WTC11 (cell line): ENCODE data around the gene GSTO1.

Experiments
- CREM ChIP-seq: sonication (generic); formaldehyde crosslinking; IDR thresholded peaks from 2 replicates; pipeline ENCODE4 v1.8.1; 2022; ENCODE audit warnings: mild to moderate bottlenecking, missing genetic modification reagents, moderate library complexity
- EMX1 ChIP-seq: fragments of 250-450 bp; sonication (Bioruptor Pico); IDR thresholded peaks from 2 replicates; pipeline ENCODE4 v1.8.0; 2021; ENCODE audit warnings: mild to moderate bottlenecking
- ESRRA ChIP-seq: sonication (generic); formaldehyde crosslinking; IDR thresholded peaks from 2 replicates; pipeline ENCODE4 v1.8.1; 2022; ENCODE audit warnings: mild to moderate bottlenecking, missing genetic modification reagents, borderline replicate concordance
- KAT7 ChIP-seq: sonication (generic); formaldehyde crosslinking; IDR thresholded peaks from 2 replicates; pipeline ENCODE4 v1.8.1; 2023; ENCODE audit warnings: missing genetic modification reagents, mild to moderate bottlenecking, borderline replicate concordance
- NFATC4 ChIP-seq: fragments of 250-450 bp; sonication (Bioruptor Pico); IDR thresholded peaks from 2 replicates; pipeline ENCODE4 v1.9.0; 2021; ENCODE audit warnings: mild to moderate bottlenecking
- NR3C1 ChIP-seq: sonication (generic); formaldehyde crosslinking; conservative IDR thresholded peaks from 2 replicates; pipeline ENCODE4 v1.8.1; 2023; ENCODE audit warnings: low read depth, mild to moderate bottlenecking, missing genetic modification reagents
- RELA ChIP-seq: sonication (generic); formaldehyde crosslinking; IDR thresholded peaks from 2 replicates; pipeline ENCODE4 v1.8.1; 2022; ENCODE audit warnings: missing genetic modification reagents, mild to moderate bottlenecking, borderline replicate concordance
- ZNF263 ChIP-seq: sonication (generic); formaldehyde crosslinking; IDR thresholded peaks from 2 replicates; pipeline ENCODE4 v1.8.1; 2022; ENCODE audit warnings: low read depth, mild to moderate bottlenecking, moderate library complexity, missing genetic modification reagents
- TF ChIP-seq, protein P1 (sequence below): fragments of 200-600 bp; IDR thresholded peaks from 2 replicates; pipeline ENCODE4 v1.8.0; 2022; ENCODE audit warnings: antibody characterized with exemption
- TF ChIP-seq, protein P2 (sequence below): sonication (generic); formaldehyde crosslinking; IDR thresholded peaks from 2 replicates; pipeline ENCODE4 v1.8.1; 2023; ENCODE audit warnings: mild to moderate bottlenecking, missing genetic modification reagents
- TF ChIP-seq, protein P3 (sequence below): sonication (generic); formaldehyde crosslinking; IDR thresholded peaks from 2 replicates; pipeline ENCODE4 v1.8.1; 2022; ENCODE audit warnings: missing genetic modification reagents, borderline replicate concordance
- TF ChIP-seq, protein P4 (sequence below): sonication (generic); formaldehyde crosslinking; IDR thresholded peaks from 2 replicates; pipeline ENCODE4 v1.8.0; 2022; ENCODE audit warnings: mild to moderate bottlenecking, missing genetic modification reagents
- TF ChIP-seq, protein P5 (sequence below): sonication (generic); formaldehyde crosslinking; conservative IDR thresholded peaks from 2 replicates; pipeline ENCODE4 v1.8.1; 2023; ENCODE audit warnings: mild to moderate bottlenecking, low read depth, missing genetic modification reagents, moderate library complexity

DNA sequence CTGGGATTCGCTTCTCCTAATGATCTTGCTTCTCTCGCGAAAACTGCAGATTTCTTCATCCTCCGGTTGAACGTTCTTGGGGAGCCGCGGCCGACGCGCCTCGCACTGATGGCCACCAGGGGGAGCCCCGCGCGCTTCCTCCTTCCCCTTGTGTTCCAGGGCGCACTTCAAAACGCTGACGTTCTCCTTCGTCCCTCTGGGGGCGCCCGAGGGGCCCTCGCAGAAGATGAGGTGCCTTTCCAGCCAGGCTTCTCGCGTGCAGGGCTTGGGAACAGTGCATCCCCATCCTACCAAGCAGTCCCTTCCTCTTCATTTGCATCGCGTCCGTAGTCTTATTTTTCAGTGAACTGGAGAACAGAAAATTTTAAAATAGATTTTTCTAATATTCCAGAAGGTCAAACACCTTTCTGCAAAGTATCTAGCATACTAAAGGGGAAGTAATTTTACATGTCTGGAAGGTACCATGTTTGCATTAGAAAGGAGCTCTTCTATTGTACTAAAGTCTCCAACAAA, 36.8 kb downstream of the GSTO1 start:
- TF ChIP-seq, protein P1, sequence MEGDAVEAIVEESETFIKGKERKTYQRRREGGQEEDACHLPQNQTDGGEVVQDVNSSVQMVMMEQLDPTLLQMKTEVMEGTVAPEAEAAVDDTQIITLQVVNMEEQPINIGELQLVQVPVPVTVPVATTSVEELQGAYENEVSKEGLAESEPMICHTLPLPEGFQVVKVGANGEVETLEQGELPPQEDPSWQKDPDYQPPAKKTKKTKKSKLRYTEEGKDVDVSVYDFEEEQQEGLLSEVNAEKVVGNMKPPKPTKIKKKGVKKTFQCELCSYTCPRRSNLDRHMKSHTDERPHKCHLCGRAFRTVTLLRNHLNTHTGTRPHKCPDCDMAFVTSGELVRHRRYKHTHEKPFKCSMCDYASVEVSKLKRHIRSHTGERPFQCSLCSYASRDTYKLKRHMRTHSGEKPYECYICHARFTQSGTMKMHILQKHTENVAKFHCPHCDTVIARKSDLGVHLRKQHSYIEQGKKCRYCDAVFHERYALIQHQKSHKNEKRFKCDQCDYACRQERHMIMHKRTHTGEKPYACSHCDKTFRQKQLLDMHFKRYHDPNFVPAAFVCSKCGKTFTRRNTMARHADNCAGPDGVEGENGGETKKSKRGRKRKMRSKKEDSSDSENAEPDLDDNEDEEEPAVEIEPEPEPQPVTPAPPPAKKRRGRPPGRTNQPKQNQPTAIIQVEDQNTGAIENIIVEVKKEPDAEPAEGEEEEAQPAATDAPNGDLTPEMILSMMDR: peak; percentile 99
- TF ChIP-seq RELA (CRISPR knock-in tag) (no peak), KAT7 (no peak), EMX1 (CRISPR knock-in tag) (no peak), CREM (CRISPR knock-in tag) (no peak), ZNF263 (no peak), NFATC4 (CRISPR knock-in tag) (no peak), NR3C1 (CRISPR knock-in tag) (no peak), ESRRA (CRISPR knock-in tag) (no peak)
- TF ChIP-seq, protein P2, sequence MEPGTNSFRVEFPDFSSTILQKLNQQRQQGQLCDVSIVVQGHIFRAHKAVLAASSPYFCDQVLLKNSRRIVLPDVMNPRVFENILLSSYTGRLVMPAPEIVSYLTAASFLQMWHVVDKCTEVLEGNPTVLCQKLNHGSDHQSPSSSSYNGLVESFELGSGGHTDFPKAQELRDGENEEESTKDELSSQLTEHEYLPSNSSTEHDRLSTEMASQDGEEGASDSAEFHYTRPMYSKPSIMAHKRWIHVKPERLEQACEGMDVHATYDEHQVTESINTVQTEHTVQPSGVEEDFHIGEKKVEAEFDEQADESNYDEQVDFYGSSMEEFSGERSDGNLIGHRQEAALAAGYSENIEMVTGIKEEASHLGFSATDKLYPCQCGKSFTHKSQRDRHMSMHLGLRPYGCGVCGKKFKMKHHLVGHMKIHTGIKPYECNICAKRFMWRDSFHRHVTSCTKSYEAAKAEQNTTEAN (CRISPR knock-in tag): no peak
- TF ChIP-seq, protein P3, sequence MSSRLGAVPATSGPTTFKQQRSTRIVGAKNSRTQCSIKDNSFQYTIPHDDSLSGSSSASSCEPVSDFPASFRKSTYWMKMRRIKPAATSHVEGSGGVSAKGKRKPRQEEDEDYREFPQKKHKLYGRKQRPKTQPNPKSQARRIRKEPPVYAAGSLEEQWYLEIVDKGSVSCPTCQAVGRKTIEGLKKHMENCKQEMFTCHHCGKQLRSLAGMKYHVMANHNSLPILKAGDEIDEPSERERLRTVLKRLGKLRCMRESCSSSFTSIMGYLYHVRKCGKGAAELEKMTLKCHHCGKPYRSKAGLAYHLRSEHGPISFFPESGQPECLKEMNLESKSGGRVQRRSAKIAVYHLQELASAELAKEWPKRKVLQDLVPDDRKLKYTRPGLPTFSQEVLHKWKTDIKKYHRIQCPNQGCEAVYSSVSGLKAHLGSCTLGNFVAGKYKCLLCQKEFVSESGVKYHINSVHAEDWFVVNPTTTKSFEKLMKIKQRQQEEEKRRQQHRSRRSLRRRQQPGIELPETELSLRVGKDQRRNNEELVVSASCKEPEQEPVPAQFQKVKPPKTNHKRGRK (CRISPR knock-in tag): no peak
- TF ChIP-seq, protein P4, sequence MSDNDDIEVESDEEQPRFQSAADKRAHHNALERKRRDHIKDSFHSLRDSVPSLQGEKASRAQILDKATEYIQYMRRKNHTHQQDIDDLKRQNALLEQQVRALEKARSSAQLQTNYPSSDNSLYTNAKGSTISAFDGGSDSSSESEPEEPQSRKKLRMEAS (CRISPR knock-in tag): no peak; the same call in 1 of the 2 replicates
- TF ChIP-seq, protein P5, sequence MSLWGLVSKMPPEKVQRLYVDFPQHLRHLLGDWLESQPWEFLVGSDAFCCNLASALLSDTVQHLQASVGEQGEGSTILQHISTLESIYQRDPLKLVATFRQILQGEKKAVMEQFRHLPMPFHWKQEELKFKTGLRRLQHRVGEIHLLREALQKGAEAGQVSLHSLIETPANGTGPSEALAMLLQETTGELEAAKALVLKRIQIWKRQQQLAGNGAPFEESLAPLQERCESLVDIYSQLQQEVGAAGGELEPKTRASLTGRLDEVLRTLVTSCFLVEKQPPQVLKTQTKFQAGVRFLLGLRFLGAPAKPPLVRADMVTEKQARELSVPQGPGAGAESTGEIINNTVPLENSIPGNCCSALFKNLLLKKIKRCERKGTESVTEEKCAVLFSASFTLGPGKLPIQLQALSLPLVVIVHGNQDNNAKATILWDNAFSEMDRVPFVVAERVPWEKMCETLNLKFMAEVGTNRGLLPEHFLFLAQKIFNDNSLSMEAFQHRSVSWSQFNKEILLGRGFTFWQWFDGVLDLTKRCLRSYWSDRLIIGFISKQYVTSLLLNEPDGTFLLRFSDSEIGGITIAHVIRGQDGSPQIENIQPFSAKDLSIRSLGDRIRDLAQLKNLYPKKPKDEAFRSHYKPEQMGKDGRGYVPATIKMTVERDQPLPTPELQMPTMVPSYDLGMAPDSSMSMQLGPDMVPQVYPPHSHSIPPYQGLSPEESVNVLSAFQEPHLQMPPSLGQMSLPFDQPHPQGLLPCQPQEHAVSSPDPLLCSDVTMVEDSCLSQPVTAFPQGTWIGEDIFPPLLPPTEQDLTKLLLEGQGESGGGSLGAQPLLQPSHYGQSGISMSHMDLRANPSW: no peak
